HG03439 (cell line): ENCODE data around the gene CENPP.
"Not testable (repeated sequence)": the region's sequence is repeated elsewhere in the genome, so short reads cannot be mapped to it uniquely, and the experiment has no call there.

Source experiments
- ATAC-seq: cut with Tn5 transposase; IDR thresholded peaks from one replicate; pipeline ENCODE4 v1.9.1; 2021; ENCODE audit warnings: mild to moderate bottlenecking, moderate library complexity; ENCODE audit not compliant: unreplicated experiment

Gene CENPP

GRCh38 chr9:92377876-92378275 lies 52.1 kb downstream of the CENPP start:
- no peak for ATAC-seq

DNA sequence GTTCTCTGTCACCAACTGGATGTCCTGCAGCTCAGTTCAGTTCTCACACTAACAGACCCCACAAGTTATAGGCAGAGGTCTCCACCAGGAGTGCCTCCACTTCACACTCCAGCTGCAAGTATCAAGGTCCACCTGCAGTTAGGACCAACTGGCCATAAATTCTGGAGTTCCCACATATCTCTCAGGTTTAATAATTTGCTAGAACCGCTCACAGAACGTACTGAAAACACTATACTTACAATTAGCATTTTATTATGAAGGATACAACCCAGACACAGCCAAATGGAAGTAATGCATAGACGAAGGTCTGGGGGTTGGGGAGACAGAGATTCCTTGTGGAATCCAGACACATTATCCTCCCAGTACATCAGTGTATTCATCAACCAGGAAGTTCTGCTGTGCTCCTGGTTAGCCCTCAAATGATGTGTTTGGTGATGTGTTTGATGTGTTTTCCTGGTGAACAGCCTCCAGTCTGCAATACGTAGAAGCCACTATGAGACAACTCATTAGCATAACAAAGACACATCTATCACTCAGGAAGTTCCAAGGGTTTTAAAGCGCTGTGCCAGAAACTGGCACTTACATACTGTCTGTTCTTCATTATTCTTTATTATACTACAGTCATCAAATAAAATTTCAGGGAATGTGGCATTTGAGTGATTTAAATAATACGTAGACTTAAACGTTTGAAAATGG lies 53.3 kb downstream of the CENPP start:
- ATAC-seq, result no peak

- ATAC-seq, result no peak
Measured at GRCh38 chr9:92380603-92381002, 54.9 kb downstream of the CENPP start.

- ATAC-seq, result no peak
Measured at GRCh38 chr9:92381775-92382174, 56.0 kb downstream of the CENPP start.

- ATAC-seq, result no peak
Measured at GRCh38 chr9:92384375-92384774, 58.6 kb downstream of the CENPP start.

GRCh38 chr9:92385001-92385400 lies 59.2 kb downstream of the CENPP start:
- ATAC-seq, result no peak

DNA sequence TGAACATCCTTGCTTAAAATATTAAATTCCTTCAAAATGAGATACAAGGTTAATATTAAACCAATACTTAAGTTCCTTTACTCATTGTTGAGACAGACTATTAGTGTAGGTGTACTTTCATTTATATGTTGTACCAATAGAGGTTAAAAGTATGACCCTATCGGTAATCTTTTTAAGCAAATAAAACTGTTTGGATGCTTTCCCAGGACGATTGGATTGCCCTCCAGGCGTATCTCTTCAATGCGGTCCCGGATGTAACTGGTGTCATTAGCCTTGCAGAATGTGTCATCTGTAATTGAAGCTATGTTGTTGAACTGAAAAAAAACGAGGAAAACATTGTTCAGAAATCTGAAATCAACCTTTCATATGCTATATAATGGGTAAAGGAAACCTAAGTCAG lies 59.7 kb downstream of the CENPP start:
- ATAC-seq, result no peak

DNA sequence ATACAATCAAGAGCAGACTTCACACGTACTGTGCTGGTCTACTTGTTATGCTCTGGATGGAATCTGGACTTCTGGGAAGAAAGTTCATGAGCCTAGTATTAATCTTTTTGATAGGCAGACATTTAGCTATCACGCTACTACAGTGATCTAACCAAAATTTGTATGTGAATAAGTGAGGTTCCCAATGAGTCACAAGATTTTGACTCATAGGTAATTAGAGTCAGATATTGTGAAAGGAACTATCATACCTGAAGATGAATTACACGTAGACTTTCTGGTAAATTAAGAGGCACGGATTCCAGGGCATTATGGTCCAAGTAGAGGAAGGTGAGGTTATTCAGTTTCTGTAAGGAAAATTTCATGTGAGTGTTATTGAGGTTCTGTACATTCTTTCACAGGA lies 60.2 kb downstream of the CENPP start:
- ATAC-seq, result no peak

DNA sequence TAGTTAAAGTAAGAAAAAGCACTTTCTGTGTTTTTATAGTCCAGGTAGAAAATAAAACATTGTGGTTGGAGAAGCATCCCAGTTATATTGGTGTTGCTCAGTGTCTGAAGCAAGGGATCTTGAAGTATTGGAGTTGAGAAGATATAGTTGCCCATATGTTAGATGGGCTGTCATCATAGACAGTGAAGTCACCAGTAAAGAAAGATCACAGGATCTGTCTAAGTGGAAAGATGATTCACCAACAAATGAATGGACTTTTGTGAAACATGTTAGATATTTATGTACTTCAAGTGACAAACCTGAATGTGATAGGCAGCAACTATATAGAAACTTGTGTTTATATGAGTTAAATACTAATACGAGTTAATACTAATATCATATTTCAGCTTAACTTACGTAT lies 66.9 kb downstream of the CENPP start:
- no peak for ATAC-seq

GRCh38 chr9:92393686-92394085 lies 67.9 kb downstream of the CENPP start:
- no peak for ATAC-seq

GRCh38 chr9:92395617-92396016 lies 69.9 kb downstream of the CENPP start:
- ATAC-seq, result no peak

- no peak for ATAC-seq
Measured at GRCh38 chr9:92397853-92398252, 72.1 kb downstream of the CENPP start.

DNA sequence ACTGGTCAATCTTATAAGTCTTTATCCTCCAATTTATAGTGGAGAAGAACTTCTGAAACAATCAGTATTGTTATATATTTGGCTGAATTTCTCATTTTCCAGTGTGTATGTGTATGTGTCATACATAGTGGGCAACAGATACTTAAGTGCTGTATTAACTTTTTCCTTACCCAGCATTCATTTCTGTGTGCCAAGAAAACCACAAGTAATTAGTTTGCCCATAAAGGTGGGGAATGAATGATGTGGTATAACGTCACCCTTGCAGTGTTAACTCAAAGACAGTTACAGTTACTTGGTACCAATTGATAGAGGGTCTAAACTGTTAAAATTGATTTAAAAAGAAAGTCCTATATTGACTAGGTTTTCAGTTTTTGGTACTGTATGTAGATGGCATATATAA lies 76.6 kb downstream of the CENPP start:
- ATAC-seq, result no peak

- no peak for ATAC-seq
Measured at GRCh38 chr9:92402826-92403745, 77.3 kb downstream of the CENPP start.

DNA sequence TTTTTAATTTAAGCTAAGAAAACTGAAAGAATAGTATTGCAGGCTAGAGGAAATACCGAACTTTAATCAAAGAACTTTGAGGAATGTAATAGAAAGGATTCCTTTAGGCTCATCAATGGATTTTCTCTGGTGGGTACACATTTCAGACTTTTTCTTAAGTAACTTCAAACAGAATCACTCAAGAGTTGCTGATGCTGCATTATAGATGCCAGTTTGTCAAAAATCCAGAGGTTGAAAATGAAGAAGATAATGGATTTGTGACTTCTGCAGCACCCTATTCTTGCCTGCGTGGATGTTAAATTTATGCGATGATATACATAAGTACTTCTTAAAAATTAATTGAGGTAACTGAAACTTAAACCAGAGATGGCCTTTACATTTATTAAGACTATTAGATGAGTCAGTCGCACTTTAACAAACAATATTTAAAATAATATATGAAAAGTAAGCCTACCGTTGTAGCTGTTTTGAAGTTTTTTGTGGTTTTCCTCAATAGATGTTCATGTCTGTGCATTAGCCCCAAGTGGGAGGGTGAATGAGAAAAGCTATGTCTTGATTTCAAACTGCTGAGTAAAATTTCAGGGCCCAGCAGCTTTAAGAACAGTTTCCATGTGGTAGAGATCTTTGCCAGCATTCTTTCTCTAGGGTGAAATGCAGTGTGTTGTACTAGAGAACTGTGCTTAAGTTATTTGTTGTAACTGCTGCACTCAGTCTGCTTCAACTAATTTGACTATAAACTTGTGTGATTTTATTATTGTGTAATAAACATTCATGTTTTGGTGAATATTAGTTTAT lies 78.5 kb downstream of the CENPP start, which contains the start of gene OGN:
OGN (minus strand) TSS at position 537 of the 795 bp plus-strand sequence. CDS start 1,171 bp downstream, outside the sequence.
- no peak for ATAC-seq

DNA sequence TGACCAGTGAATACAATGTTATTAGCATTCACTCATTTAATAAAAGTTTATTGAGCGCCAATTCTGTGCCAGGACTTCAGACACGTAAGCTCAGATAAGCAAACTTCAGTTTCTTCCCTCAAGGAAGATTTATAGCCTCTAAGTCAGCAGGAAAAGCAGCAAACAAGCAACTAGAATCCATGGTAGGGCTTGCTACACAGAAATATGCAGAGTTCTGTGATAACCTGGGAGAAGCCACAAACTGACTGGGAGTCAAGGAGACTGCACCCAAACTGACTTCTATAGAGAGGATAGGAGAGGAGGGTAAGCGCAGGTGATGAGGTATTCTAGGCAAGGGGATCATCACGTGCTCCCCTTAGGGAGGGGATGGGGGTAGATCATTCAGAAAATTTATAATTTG lies 80.1 kb downstream of the CENPP start:
- no peak for ATAC-seq

- no peak for ATAC-seq
Measured at GRCh38 chr9:92406477-92406876, 80.7 kb downstream of the CENPP start.

GRCh38 chr9:92407818-92408217 lies 82.1 kb downstream of the CENPP start:
- no peak for ATAC-seq

GRCh38 chr9:92408747-92409478 lies 83.2 kb downstream of the CENPP start:
- ATAC-seq, result no peak

- not testable (repeated sequence) for ATAC-seq
Measured at GRCh38 chr9:92411157-92411556, 85.4 kb downstream of the CENPP start.

GRCh38 chr9:92414566-92414965 lies 88.8 kb downstream of the CENPP start:
- ATAC-seq, result no peak
